Thyroid gland (tissue), 4 donors: ENCODE data around the gene VASN.

Experiments
- POLR2A ChIP-seq, 2 donors: fragments of 450-650 bp; IDR thresholded peaks; one replicate each; pipeline ENCODE4 v1.6.1; 2017; ENCODE audit warnings: antibody characterized with exemption in 2 of 2, mild to moderate bottlenecking in 2 of 2, moderate library complexity in 1 of 2
- TF ChIP-seq, protein P1 (sequence below), 6 experiments: fragments of 200-600 bp in 3 of 6; fragments of 450-650 bp in 3 of 6; sonication (generic) in 3 of 6; IDR thresholded peaks; one replicate each; pipeline ENCODE4 v1.5.1; 2016 to 2019; ENCODE audit warnings: antibody characterized with exemption in 6 of 6, mild to moderate bottlenecking in 2 of 6, inconsistent platforms in 1 of 6, moderate library complexity in 1 of 6

DNA sequence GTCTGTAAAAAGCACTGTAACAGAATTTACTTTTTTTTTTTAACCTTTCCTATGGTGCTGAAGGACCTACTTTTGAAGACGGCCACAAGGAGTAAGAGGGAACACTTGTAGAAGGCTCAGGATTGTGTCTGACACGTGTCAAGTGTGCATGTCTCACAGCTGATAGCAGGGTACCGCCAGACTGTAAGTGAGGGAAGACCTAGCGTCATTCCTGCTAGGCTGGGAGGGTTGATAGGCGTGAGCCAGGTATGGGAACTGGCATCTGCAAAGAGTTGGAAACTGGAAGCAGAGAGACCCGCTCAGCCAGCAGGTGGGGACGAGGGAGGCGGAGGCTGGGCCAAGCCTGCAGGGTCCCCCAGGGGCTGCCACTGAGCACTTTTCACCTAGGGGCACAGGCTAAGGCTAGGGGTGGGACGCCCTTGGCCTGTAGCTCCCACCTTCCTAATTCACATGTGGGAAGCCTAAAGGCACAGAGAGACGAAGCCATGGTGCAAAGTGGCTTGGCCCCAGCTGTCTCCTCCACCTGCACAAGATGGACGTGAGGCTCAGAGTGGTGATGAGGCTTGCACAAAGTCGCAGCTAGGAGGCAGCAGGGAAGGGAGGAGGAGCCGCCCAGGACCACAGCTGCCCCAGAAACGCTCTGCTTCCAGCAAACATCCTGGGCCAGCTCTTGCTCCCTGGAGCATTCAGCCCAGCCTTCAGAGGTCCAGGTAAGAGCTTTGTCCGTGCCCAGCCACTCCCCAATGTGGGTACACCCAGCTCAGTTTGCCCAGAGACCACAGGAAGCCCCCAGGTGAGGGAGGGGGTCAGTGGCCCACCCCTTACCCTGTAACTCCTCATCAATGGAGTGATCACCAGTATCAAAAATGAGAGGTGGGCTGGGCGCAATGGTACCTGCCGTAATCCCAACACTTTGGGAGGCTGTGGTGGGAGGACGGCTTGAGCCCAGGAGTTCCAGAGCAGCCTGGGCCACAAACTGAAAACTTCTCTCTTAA is 18.9 kb downstream of the VASN start:
- no peak for TF ChIP-seq POLR2A (IDR thresholded peaks at IDR 0.05)
- TF ChIP-seq, protein P1, sequence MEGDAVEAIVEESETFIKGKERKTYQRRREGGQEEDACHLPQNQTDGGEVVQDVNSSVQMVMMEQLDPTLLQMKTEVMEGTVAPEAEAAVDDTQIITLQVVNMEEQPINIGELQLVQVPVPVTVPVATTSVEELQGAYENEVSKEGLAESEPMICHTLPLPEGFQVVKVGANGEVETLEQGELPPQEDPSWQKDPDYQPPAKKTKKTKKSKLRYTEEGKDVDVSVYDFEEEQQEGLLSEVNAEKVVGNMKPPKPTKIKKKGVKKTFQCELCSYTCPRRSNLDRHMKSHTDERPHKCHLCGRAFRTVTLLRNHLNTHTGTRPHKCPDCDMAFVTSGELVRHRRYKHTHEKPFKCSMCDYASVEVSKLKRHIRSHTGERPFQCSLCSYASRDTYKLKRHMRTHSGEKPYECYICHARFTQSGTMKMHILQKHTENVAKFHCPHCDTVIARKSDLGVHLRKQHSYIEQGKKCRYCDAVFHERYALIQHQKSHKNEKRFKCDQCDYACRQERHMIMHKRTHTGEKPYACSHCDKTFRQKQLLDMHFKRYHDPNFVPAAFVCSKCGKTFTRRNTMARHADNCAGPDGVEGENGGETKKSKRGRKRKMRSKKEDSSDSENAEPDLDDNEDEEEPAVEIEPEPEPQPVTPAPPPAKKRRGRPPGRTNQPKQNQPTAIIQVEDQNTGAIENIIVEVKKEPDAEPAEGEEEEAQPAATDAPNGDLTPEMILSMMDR (IDR thresholded peaks at IDR 0.05): no peak
